Natural killer cell (primary cell): ENCODE measurements around the gene PARD6B. TPM values are rescaled to one million over a fixed set of nuclear protein-coding genes. Genes with fewer than 3 reads are reported as not detected.

Experiments used
- ATAC-seq, 3 donors: fragments of 150-1000 bp in 2 of 3; fragments of 200-7000 bp in 1 of 3; cut with Tn5 transposase; 1 replicate in 1 of 3; 2 replicates in 2 of 3; pipeline ENCODE4 v1.10.0; 2021; ENCODE audit warnings: mild to moderate bottlenecking in 2 of 3, moderate library complexity in 2 of 3
- DNase-seq, 2 donors: peaks; one replicate each; pipeline versions ENCODE4 v3.0.0 to v3.0.0-alpha.2; 2013 to 2021; ENCODE audit warnings: mixed read lengths in 1 of 2
- H3K27ac ChIP-seq: one replicate; pipeline ENCODE4 v1.5.1; 2013; ENCODE audit warnings: mild to moderate bottlenecking, low read length
- H3K27me3 ChIP-seq: one replicate; pipeline ENCODE4 v1.6.1; 2013; ENCODE audit warnings: low read length; ENCODE audit not compliant: control insufficient read depth, insufficient read depth
- H3K36me3 ChIP-seq: one replicate; pipeline ENCODE4 v1.6.1; 2013; ENCODE audit warnings: low read length; ENCODE audit not compliant: control insufficient read depth, insufficient read depth
- H3K4me1 ChIP-seq: one replicate; pipeline ENCODE4 v1.6.1; 2013; ENCODE audit warnings: low read length; ENCODE audit not compliant: control insufficient read depth, insufficient read depth
- H3K4me3 ChIP-seq: one replicate; pipeline ENCODE4 v1.5.1; 2013; ENCODE audit warnings: low read length
- H3K9me3 ChIP-seq: one replicate; pipeline ENCODE4 v1.6.1; 2013; ENCODE audit warnings: low read length; ENCODE audit not compliant: control insufficient read depth, insufficient read depth
- H3K27ac Mint-ChIP-seq, 2 donors: one replicate each; pipeline ENCODE4 v1.8.0; 2022; ENCODE audit warnings: mild to moderate bottlenecking in 2 of 2, mixed read lengths in 2 of 2, moderate library complexity in 1 of 2
- H3K27me3 Mint-ChIP-seq, 2 donors: one replicate each; pipeline ENCODE4 v1.8.0; 2022; ENCODE audit warnings: low read depth in 2 of 2, mixed read lengths in 2 of 2
- H3K36me3 Mint-ChIP-seq: one replicate; pipeline ENCODE4 v1.8.0; 2022; ENCODE audit warnings: mixed read lengths
- H3K4me1 Mint-ChIP-seq, 2 donors: one replicate each; pipeline ENCODE4 v1.8.0; 2022; ENCODE audit warnings: mixed read lengths in 2 of 2
- H3K4me3 Mint-ChIP-seq: one replicate; pipeline ENCODE4 v1.8.0; 2022; ENCODE audit warnings: mild to moderate bottlenecking, moderate library complexity, mixed read lengths
- H3K9me3 Mint-ChIP-seq, 2 donors: one replicate each; pipeline ENCODE4 v1.8.0; 2022; ENCODE audit warnings: mixed read lengths in 2 of 2
- CTCF ChIP-seq: fragments of 200-600 bp; IDR thresholded peaks from one replicate; pipeline ENCODE4 v1.8.0; 2022; ENCODE audit warnings: antibody characterized with exemption
- WGBS: methylation state at CpG from one replicate; pipeline ENCODE4 v1.1.7; 2013; ENCODE audit warnings: missing lambda C conversion rate; ENCODE audit not compliant: insufficient coverage; 5-methylcytosine and 5-hydroxymethylcytosine counted together
- intact Hi-C: fragments of 100-400 bp; cut with micrococcal nuclease; formaldehyde crosslinking; loops from one replicate; pipeline ENCODE4 v1.14.2; 2022
- total RNA-seq, 4 donors: library from RNA; stranded (reverse); fragments of 120-200 nt in 1 of 4; gene quantifications; one replicate each; pipeline versions ENCODE4 v1.2.3 to v1.2.4, GENCODE V29; 2013 to 2022

PARD6B gene
- total RNA-seq, 3 donors from 2014 or later (not counting 1 experiment from before 2014, with no cell fraction given) = 1.5 to 5.0 (median 4.1) TPM

DNA sequence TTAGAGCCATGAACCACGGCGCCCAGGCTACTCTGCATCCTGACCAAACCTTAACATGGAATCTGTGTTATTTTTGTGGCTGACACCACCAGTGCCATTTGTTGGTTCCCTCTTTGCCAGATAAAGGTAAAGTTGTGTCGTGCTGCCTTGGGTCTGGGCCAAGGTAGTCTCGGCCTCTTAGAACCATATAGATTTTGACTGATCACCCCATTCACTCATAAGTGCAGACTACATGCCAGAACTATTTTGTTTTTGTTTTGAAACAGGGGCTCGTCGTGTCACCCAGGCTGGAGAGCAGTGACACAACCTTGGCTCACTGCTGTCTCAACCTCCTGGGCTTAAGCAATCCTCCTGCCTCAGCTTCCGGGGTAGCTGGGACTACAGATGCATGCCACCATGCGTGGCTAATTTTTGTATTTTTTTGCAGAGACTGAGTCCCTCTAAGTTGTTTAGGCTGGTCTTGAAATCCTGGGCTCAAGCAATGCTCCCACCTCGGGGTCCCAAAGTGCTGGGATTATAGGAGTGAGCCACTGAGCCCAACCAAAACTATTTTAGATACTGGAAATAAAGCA, 20.8 kb upstream of the PARD6B start:
- TF ChIP-seq CTCF = no peak
- no peaks in the 10 kb centered on the region for H3K36me3 Mint-ChIP-seq
- Histone ChIP-seq H3K9me3 (no peaks in the 10 kb centered on the region), H3K4me1 (no peaks in the 10 kb centered on the region), H3K36me3 (no peaks in the 10 kb centered on the region), H3K4me3 (no peak overlapping the region), H3K27me3 (no peaks in the 10 kb centered on the region), H3K27ac (no peak overlapping the region)
- no peak for ATAC-seq
- H3K9me3 Mint-ChIP-seq = no peaks in the 10 kb centered on the region
- no peak overlapping the region for H3K27ac Mint-ChIP-seq
- peaks cover 25 to 36% of the 10 kb centered on the region in 2 donors for H3K27me3 Mint-ChIP-seq
- WGBS = 89% methylated on average over 9 of the region's 9 CpGs
- H3K4me3 Mint-ChIP-seq = no peak overlapping the region
- DNase-seq = no peak
- H3K4me1 Mint-ChIP-seq = no peaks in the 10 kb centered on the region
- intact Hi-C loops = no loop called here

- no peak for TF ChIP-seq CTCF
- peaks cover 25 to 36% of the 10 kb centered on the region in 2 donors for H3K27me3 Mint-ChIP-seq
- no peak overlapping the region for H3K4me3 ChIP-seq
- no peaks in the 10 kb centered on the region for H3K36me3 ChIP-seq
- no peaks in the 10 kb centered on the region for H3K9me3 ChIP-seq
- 94% methylated on average over 13 of the region's 13 CpGs for WGBS
- no peaks in the 10 kb centered on the region for H3K4me1 ChIP-seq
- H3K27ac ChIP-seq = no peak overlapping the region
- no peak overlapping the region for H3K4me3 Mint-ChIP-seq
- ATAC-seq (no peak), DNase-seq (no peak)
- no peak overlapping the region for H3K27ac Mint-ChIP-seq
- H3K36me3 Mint-ChIP-seq = no peaks in the 10 kb centered on the region
- no peaks in the 10 kb centered on the region for H3K9me3 Mint-ChIP-seq
- H3K4me1 Mint-ChIP-seq = no peaks in the 10 kb centered on the region
- intact Hi-C loops = no loop called here
- H3K27me3 ChIP-seq = no peaks in the 10 kb centered on the region
Measured at GRCh38 chr20:50711113-50711825, 20.1 kb upstream of the PARD6B start.

DNA sequence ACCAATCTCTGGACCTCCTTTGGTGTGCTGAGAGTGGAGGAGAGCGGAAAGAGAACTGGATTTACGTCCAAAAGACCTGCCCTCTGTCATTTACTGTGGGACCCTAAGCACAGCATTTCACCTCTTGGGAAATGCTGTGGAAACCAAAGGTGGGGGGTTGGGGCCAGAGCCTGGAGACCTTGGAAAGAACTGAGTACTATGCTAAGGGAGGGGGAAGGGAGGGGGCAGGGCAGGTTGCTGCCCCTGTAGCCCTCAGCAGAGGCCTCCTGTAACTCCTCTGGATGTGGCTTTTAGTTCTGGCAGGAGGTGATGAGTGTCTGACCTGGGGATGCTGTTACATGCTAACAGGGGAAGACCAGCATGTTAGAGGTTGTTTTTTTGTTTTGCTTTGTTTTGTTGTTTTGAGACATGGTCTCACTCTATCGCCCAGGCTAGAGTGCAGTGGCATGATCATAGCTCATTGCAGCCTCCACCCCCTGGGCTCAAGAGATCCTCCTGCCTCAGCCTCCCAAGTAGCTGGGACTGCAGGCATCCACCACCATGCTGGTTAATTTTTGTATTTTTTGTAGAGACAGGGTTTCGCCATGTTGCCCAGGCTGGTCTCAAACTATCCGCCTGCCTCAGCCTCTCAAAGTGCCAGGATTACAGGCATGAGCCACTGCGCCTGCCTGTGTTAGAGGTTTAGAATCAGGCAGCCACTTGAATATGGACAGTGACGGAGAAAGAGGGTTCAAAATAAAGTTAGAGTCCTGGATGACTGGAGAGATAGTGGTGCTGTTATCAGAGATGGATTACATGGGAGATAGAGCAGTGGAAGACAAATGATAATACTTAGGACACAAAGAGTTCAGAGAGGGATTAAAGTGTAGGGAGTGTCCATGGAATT, 18.4 kb upstream of the PARD6B start:
- H3K4me3 ChIP-seq = no peak overlapping the region
- DNase-seq = no peak
- H3K9me3 ChIP-seq = no peaks in the 10 kb centered on the region
- H3K4me3 Mint-ChIP-seq = no peak overlapping the region
- 90% methylated on average over 7 of the region's 7 CpGs for WGBS
- no peaks in the 10 kb centered on the region for H3K36me3 ChIP-seq
- no peaks in the 10 kb centered on the region for H3K9me3 Mint-ChIP-seq
- no peak for TF ChIP-seq CTCF
- no peak overlapping the region for H3K27ac Mint-ChIP-seq
- no peaks in the 10 kb centered on the region for H3K27me3 ChIP-seq
- no peaks in the 10 kb centered on the region for H3K4me1 Mint-ChIP-seq
- ATAC-seq = no peak
- peaks cover 21 to 32% of the 10 kb centered on the region in 2 donors for H3K27me3 Mint-ChIP-seq
- intact Hi-C loops = no loop called here
- H3K36me3 Mint-ChIP-seq = no peaks in the 10 kb centered on the region
- H3K4me1 ChIP-seq = no peaks in the 10 kb centered on the region
- no peak overlapping the region for H3K27ac ChIP-seq
